ENCODE results near the gene FOXP1. TPM values are rescaled to one million over a fixed set of nuclear protein-coding genes. Genes with fewer than 3 reads are reported as not detected.

The FOXP1 gene
- total RNA-seq, 4 donors from 2014 or later: 103 to 173 (median 140) TPM

- Histone ChIP-seq H3K9me3 (no peaks in the 10 kb centered on the region), H3K4me3 (peak overlapping the region in 1 of 4 donors; percentile 20), H3K36me3 (no peaks in the 10 kb centered on the region), H3K27me3 (no peaks in the 10 kb centered on the region), H3K4me1 (peaks cover 0 to 21% (median 6%) of the 10 kb centered on the region in 4 donors), H3K27ac (peak overlapping the region in 2 of 4 donors; percentile 1 to 69)
- TF ChIP-seq POLR2A (IDR thresholded peaks at IDR 0.05): no peak
- TF ChIP-seq, protein P1, sequence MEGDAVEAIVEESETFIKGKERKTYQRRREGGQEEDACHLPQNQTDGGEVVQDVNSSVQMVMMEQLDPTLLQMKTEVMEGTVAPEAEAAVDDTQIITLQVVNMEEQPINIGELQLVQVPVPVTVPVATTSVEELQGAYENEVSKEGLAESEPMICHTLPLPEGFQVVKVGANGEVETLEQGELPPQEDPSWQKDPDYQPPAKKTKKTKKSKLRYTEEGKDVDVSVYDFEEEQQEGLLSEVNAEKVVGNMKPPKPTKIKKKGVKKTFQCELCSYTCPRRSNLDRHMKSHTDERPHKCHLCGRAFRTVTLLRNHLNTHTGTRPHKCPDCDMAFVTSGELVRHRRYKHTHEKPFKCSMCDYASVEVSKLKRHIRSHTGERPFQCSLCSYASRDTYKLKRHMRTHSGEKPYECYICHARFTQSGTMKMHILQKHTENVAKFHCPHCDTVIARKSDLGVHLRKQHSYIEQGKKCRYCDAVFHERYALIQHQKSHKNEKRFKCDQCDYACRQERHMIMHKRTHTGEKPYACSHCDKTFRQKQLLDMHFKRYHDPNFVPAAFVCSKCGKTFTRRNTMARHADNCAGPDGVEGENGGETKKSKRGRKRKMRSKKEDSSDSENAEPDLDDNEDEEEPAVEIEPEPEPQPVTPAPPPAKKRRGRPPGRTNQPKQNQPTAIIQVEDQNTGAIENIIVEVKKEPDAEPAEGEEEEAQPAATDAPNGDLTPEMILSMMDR (IDR thresholded peaks at IDR 0.05): no peak
- no peak for DNase-seq
Observed at GRCh38 chr3:71361334-71361890, 222.1 kb downstream of the FOXP1 start.

- Histone ChIP-seq H3K27me3 (no peaks in the 10 kb centered on the region), H3K36me3 (no peaks in the 10 kb centered on the region), H3K4me3 (peak overlapping the region in 1 of 4 donors; percentile 9), H3K27ac (peak overlapping the region in 2 of 4 donors; percentile 1 to 69), H3K9me3 (no peaks in the 10 kb centered on the region), H3K4me1 (peaks cover 0 to 21% (median 6%) of the 10 kb centered on the region in 4 donors)
- no peak for DNase-seq
- no peak for TF ChIP-seq POLR2A (IDR thresholded peaks at IDR 0.05)
- TF ChIP-seq, protein P1 (IDR thresholded peaks at IDR 0.05): no peak
Observed at GRCh38 chr3:71360764-71361163, 222.8 kb downstream of the FOXP1 start.

DNA sequence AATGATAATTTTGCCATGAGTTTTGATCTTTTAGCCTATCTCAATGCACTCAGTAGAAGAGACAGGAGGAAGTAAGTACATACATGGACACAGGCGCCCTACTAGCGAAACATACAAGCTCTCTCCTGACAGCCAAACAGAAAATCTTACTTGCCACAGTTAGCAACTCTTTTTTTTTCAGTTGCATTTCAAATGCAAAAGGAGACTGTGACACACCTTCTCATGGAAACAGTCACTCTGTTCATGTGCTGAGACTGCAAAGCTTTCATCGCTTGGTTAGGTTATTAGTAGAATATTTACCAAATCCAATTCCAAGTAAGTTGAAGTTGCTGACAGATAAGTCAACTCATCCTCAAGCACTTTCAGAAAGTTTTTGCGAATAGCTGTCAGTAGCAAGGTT, 223.3 kb downstream of the FOXP1 start:
- Histone ChIP-seq H3K4me3 (peak overlapping the region in 1 of 4 donors; percentile 9), H3K36me3 (no peaks in the 10 kb centered on the region), H3K9me3 (no peaks in the 10 kb centered on the region), H3K27ac (peak overlapping the region in 2 of 4 donors; percentile 1 to 69), H3K4me1 (peaks cover 0 to 21% (median 6%) of the 10 kb centered on the region in 4 donors), H3K27me3 (no peaks in the 10 kb centered on the region)
- no peak for DNase-seq
- no peak for TF ChIP-seq POLR2A (IDR thresholded peaks at IDR 0.05)
- TF ChIP-seq, protein P1 (IDR thresholded peaks at IDR 0.05): no peak

DNA sequence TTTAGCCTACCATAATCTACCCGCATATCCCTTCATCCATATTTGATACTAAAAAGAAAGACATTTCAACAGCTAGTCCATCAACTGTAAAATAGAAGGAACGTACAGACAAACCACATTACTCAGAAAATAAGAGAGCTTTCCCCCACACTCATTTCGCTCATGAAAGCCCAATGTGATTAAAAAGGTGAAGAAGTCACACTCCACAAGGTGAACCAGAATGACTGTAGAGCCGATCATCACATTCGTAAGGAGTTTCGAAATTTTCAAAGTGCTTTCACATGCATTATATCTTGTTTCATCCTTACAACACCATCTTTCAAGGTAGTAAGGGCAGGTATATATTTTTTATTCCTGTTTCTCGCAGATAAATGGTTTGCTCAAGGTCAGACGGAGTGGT, 225.3 kb downstream of the FOXP1 start:
- no peaks in the 10 kb centered on the region for H3K9me3 ChIP-seq
- no peaks in the 10 kb centered on the region for H3K27me3 ChIP-seq
- DNase-seq: no peak
- H3K27ac ChIP-seq: no peak overlapping the region
- peaks cover 0 to 21% (median 6%) of the 10 kb centered on the region in 4 donors for H3K4me1 ChIP-seq
- TF ChIP-seq, protein P1 (IDR thresholded peaks at IDR 0.05): no peak
- no peaks in the 10 kb centered on the region for H3K36me3 ChIP-seq
- H3K4me3 ChIP-seq: no peak overlapping the region

- Histone ChIP-seq H3K27ac (no peak overlapping the region), H3K27me3 (no peaks in the 10 kb centered on the region), H3K9me3 (no peaks in the 10 kb centered on the region), H3K4me1 (peaks cover 0 to 11% (median 5%) of the 10 kb centered on the region in 4 donors), H3K36me3 (no peaks in the 10 kb centered on the region), H3K4me3 (no peak overlapping the region)
- TF ChIP-seq POLR2A (IDR thresholded peaks at IDR 0.05): no peak
- TF ChIP-seq, protein P1 (IDR thresholded peaks at IDR 0.05): no peak
- DNase-seq: peak in 2 of 3 donors; percentile 57 to 59
Observed at GRCh38 chr3:71356265-71356664, 227.3 kb downstream of the FOXP1 start.
